HepG2 (cell line): ENCODE measurements around the gene ADAMTS14. TPM values are rescaled to one million over a fixed set of nuclear protein-coding genes. Genes with fewer than 3 reads are reported as not detected.

Source experiments
- ATAC-seq: fragments of 200-7000 bp; cut with Tn5 transposase; 3 replicates; pipeline ENCODE4 v1.9.1; 2020; ENCODE audit warnings: mild to moderate bottlenecking, moderate library complexity
- BruUV-seq: library from RNA; stranded (reverse); fragments of 400-500 nt; replicated peaks from 2 replicates; lab custom pipeline; 2021; lab: Mats Ljungman, UMichigan
- CTCF ChIA-PET: fragments of 300-600 bp; formaldehyde crosslinking; extraction: SDS; loops from one replicate; lab custom pipeline; 2021; ENCODE audit warnings: low total read pairs, inconsistent platforms, low intra/inter-chr PET ratio; lab: Yijun Ruan, JAX
- POLR2A ChIA-PET: fragments of 350-600 bp; sonication (Branson Sonifier 250); formaldehyde crosslinking; loops from one replicate; lab custom pipeline; 2020; ENCODE audit warnings: antibody characterized with exemption, inconsistent platforms; lab: Yijun Ruan, JAX
- DNase-seq: peaks from one replicate; pipeline ENCODE4 v3.0.0-alpha.2; 2015; ENCODE audit warnings: low spot score
- FAIRE-seq: peaks from 3 replicates; lab custom pipeline; 2011; peaks lifted over from hg19 to GRCh38; lab: Jason Lieb, UNC
- H2AFZ ChIP-seq: one replicate; pipeline ENCODE4 v1.6.1; 2011; ENCODE audit warnings: low read length, inconsistent platforms
- H3K27ac ChIP-seq: fragments of 300-600 bp; 3 replicates; pipeline ENCODE4 v1.8.0; 2011; ENCODE audit warnings: mixed run types, mild to moderate bottlenecking, mixed read lengths, low read length, inconsistent platforms; ENCODE audit not compliant: insufficient read depth; ENCODE audit errors: extremely low read length
- H3K27me3 ChIP-seq, 2 experiments: fragments of 200-600 bp in 1 of 2; 2 replicates in 1 of 2; 3 replicates in 1 of 2; pipeline versions ENCODE4 v1.6.0 to v1.8.0; 2011; ENCODE audit warnings: low read length in 2 of 2, mild to moderate bottlenecking in 2 of 2, moderate library complexity in 2 of 2, inconsistent platforms in 1 of 2; ENCODE audit not compliant: insufficient read depth in 2 of 2, control insufficient read depth in 1 of 2
- H3K36me3 ChIP-seq, 2 experiments: fragments of 200-600 bp in 1 of 2; replicated peaks in 1 of 2; 2 replicates in 1 of 2; 3 replicates in 1 of 2; pipeline versions ENCODE4 v1.5.1 to v1.8.0; 2011; ENCODE audit warnings: low read length in 2 of 2, inconsistent platforms in 1 of 2; ENCODE audit not compliant: insufficient read depth in 2 of 2, control insufficient read depth in 1 of 2
- H3K4me1 ChIP-seq: 2 replicates; pipeline ENCODE4 v1.5.1; 2012; ENCODE audit warnings: low read length, inconsistent platforms; ENCODE audit not compliant: insufficient read depth
- H3K4me2 ChIP-seq: 2 replicates; pipeline ENCODE4 v1.6.0; 2011; ENCODE audit warnings: low read depth, low read length, inconsistent platforms
- H3K4me3 ChIP-seq, 3 experiments: fragments of 200-600 bp in 1 of 3; sonication (generic), shearing (Covaris generic) in 1 of 3; replicated peaks in 1 of 3; 2 replicates each; pipeline ENCODE4 v1.5.1; 2011 to 2016; ENCODE audit warnings: low read length in 3 of 3, inconsistent platforms in 2 of 3, low read depth in 2 of 3, mild to moderate bottlenecking in 2 of 3, control low read depth in 1 of 3, mixed read lengths in 1 of 3; ENCODE audit not compliant: insufficient read depth in 1 of 3
- H3K79me2 ChIP-seq: one replicate; pipeline ENCODE4 v1.6.1; 2011; ENCODE audit warnings: low read length, inconsistent platforms; ENCODE audit not compliant: insufficient read depth
- H3K9ac ChIP-seq: 2 replicates; pipeline ENCODE4 v1.6.0; 2011; ENCODE audit warnings: mild to moderate bottlenecking, low read depth, low read length, inconsistent platforms; ENCODE audit not compliant: insufficient read depth
- H3K9me3 ChIP-seq: 2 replicates; pipeline ENCODE4 v1.5.1; 2012; ENCODE audit warnings: mild to moderate bottlenecking, low read length
- H4K20me1 ChIP-seq: 2 replicates; pipeline ENCODE4 v1.6.0; 2011; ENCODE audit warnings: inconsistent platforms, mild to moderate bottlenecking, low read length, moderate library complexity; ENCODE audit not compliant: insufficient read depth
- ATF7-NPFF ChIP-seq: sonication (generic); formaldehyde crosslinking; IDR thresholded peaks from 2 replicates; pipeline ENCODE4 v1.8.1; 2023; ENCODE audit warnings: mild to moderate bottlenecking, low read depth, missing genetic modification reagents, moderate library complexity
- CHD4 ChIP-seq: fragments of 200-600 bp; sonication (generic); IDR thresholded peaks from 2 replicates; pipeline ENCODE4 v1.7.0; 2017; ENCODE audit warnings: mild to moderate bottlenecking, low read length, borderline replicate concordance
- HNF4G ChIP-seq, 2 experiments: sonication (generic) in 1 of 2; formaldehyde crosslinking in 1 of 2; IDR thresholded peaks; 2 replicates each; pipeline versions ENCODE4 v1.4.0 to v1.6.1; 2011 to 2020; ENCODE audit warnings: borderline replicate concordance in 2 of 2, low read depth in 2 of 2, mild to moderate bottlenecking in 2 of 2, low read length in 1 of 2, missing genetic modification reagents in 1 of 2, moderate library complexity in 1 of 2
- THAP11 ChIP-seq: IDR thresholded peaks from 2 replicates; pipeline ENCODE4 v1.6.1; 2016; ENCODE audit warnings: missing biosample characterization, missing genetic modification reagents
- THRA ChIP-seq: sonication (generic); formaldehyde crosslinking; IDR thresholded peaks from 2 replicates; pipeline ENCODE4 v1.4.0; 2020; ENCODE audit warnings: missing genetic modification reagents, borderline replicate concordance
- TRIM22 ChIP-seq: fragments of 450-650 bp; IDR thresholded peaks from 2 replicates; pipeline ENCODE4 v1.6.1; 2017
- XRCC5 ChIP-seq: fragments of 200-400 bp; formaldehyde crosslinking; optimal IDR thresholded peaks from 2 replicates; pipeline ENCODE3; 2017; ENCODE audit warnings: mild to moderate bottlenecking, low read length
- ZFP37 ChIP-seq: sonication (generic); formaldehyde crosslinking; IDR thresholded peaks from 2 replicates; pipeline ENCODE4 v1.4.0; 2020; ENCODE audit warnings: missing genetic modification reagents, borderline replicate concordance
- ZNF180 ChIP-seq: sonication (generic); formaldehyde crosslinking; IDR thresholded peaks from 2 replicates; pipeline ENCODE4 v1.4.0; 2020; ENCODE audit warnings: low read depth, missing genetic modification reagents, borderline replicate concordance
- ZNF225 ChIP-seq: sonication (generic); formaldehyde crosslinking; IDR thresholded peaks from 2 replicates; pipeline ENCODE4 v1.4.0; 2020; ENCODE audit warnings: mild to moderate bottlenecking, missing genetic modification reagents
- ZNF253 ChIP-seq: sonication (generic); formaldehyde crosslinking; IDR thresholded peaks from 2 replicates; pipeline ENCODE4 v1.8.0; 2022; ENCODE audit warnings: mild to moderate bottlenecking, missing genetic modification reagents, borderline replicate concordance
- ZNF790 ChIP-seq: sonication (generic); formaldehyde crosslinking; IDR thresholded peaks from 2 replicates; pipeline ENCODE4 v1.8.0; 2022; ENCODE audit warnings: missing genetic modification reagents, mild to moderate bottlenecking, borderline replicate concordance
- ZNF816 ChIP-seq: sonication (generic); formaldehyde crosslinking; IDR thresholded peaks from 2 replicates; pipeline ENCODE4 v1.8.0; 2022; ENCODE audit warnings: missing genetic modification reagents, mild to moderate bottlenecking, borderline replicate concordance
- WGBS: methylation state at CpG from one replicate; pipeline ENCODE4 v1.1.6; 2017; ENCODE audit warnings: low lambda C conversion rate; 5-methylcytosine and 5-hydroxymethylcytosine counted together
- in situ Hi-C: cut with HindIII; loops from 2 replicates; pipeline ENCODE4 v1.10.0; 2017; ENCODE audit warnings: low pct_unique_long_range_greater_than_20kb; ENCODE audit not compliant: extremely low pct_ligation_motif_present
- intact Hi-C: fragments of 100-400 bp; cut with micrococcal nuclease; formaldehyde crosslinking; loops from one replicate; pipeline ENCODE4 v1.10.0; 2022; ENCODE audit not compliant: unreplicated experiment
- polyA plus RNA-seq, 8 experiments: library from polyadenylated mRNA; depleted of rRNA in 3 of 8; stranded (reverse) in 7 of 8; unstranded in 1 of 8; fragments of >200 nt; fragmentation: Illumina TruSeq in 4 of 8; extraction: Trizol in 4 of 8; gene quantifications; 2 replicates each; pipeline versions ENCODE4 v1.2.1 to v1.2.3, GENCODE V29; 2011 to 2016; ENCODE audit warnings: low read depth in 4 of 8, missing spikeins in 1 of 8, mixed read lengths in 1 of 8; ENCODE audit not compliant: insufficient read depth in 1 of 8
- total RNA-seq, 5 experiments: library from RNA; depleted of rRNA; stranded (reverse); fragments of >200 nt; fragmentation: Illumina TruSeq; extraction: Trizol; gene quantifications; 2 replicates each; pipeline ENCODE4 v1.2.3, GENCODE V29; 2016; ENCODE audit warnings: low read depth in 1 of 5
- TF ChIP-seq, protein P1 (sequence below): sonication (generic); formaldehyde crosslinking; IDR thresholded peaks from 2 replicates; pipeline ENCODE4 v1.4.0; 2020; ENCODE audit warnings: missing genetic modification reagents

The ADAMTS14 gene
- total and polyA plus RNA-seq, 2 of the 13 experiments (the other 11 are each of a cell fraction or from before 2014, with no cell fraction given), result 0.04 to 0.07 TPM

DNA sequence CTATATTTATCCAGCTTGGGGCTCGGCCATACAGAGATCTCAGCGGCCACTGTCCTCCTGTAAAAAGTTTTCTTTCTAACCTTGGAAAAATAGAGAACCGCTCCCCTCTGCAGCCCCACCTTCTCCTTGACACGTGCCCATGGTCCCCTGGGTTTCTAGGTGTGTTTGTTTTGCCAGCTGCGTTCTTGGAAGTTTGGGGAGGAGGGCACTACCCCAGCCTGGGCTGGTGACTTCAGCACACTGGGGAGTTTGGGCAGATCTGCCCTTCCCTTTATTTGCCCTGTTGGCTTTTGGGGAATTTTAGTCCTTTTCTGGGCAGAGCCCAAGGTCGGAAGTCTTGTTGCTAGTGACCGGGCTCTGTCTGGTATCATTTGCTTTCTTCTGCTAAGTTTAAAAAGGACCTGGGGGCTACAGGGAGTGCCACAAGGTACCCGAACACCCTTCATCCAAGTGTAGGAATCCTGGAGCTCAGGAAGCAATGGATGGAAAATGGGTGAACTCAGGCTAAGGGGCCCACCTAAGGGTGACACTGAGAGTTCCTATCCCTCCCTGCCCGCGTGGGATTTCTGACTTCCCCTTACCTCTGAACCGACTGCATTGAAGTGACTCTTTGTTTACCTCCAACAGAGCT is 1.7 kb downstream of the ADAMTS14 start (continued):
- TF ChIP-seq, protein P1, sequence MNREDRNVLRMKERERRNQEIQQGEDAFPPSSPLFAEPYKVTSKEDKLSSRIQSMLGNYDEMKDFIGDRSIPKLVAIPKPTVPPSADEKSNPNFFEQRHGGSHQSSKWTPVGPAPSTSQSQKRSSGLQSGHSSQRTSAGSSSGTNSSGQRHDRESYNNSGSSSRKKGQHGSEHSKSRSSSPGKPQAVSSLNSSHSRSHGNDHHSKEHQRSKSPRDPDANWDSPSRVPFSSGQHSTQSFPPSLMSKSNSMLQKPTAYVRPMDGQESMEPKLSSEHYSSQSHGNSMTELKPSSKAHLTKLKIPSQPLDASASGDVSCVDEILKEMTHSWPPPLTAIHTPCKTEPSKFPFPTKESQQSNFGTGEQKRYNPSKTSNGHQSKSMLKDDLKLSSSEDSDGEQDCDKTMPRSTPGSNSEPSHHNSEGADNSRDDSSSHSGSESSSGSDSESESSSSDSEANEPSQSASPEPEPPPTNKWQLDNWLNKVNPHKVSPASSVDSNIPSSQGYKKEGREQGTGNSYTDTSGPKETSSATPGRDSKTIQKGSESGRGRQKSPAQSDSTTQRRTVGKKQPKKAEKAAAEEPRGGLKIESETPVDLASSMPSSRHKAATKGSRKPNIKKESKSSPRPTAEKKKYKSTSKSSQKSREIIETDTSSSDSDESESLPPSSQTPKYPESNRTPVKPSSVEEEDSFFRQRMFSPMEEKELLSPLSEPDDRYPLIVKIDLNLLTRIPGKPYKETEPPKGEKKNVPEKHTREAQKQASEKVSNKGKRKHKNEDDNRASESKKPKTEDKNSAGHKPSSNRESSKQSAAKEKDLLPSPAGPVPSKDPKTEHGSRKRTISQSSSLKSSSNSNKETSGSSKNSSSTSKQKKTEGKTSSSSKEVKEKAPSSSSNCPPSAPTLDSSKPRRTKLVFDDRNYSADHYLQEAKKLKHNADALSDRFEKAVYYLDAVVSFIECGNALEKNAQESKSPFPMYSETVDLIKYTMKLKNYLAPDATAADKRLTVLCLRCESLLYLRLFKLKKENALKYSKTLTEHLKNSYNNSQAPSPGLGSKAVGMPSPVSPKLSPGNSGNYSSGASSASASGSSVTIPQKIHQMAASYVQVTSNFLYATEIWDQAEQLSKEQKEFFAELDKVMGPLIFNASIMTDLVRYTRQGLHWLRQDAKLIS (CRISPR knock-in tag), result no peak
- no peak for TF ChIP-seq ZNF225

DNA sequence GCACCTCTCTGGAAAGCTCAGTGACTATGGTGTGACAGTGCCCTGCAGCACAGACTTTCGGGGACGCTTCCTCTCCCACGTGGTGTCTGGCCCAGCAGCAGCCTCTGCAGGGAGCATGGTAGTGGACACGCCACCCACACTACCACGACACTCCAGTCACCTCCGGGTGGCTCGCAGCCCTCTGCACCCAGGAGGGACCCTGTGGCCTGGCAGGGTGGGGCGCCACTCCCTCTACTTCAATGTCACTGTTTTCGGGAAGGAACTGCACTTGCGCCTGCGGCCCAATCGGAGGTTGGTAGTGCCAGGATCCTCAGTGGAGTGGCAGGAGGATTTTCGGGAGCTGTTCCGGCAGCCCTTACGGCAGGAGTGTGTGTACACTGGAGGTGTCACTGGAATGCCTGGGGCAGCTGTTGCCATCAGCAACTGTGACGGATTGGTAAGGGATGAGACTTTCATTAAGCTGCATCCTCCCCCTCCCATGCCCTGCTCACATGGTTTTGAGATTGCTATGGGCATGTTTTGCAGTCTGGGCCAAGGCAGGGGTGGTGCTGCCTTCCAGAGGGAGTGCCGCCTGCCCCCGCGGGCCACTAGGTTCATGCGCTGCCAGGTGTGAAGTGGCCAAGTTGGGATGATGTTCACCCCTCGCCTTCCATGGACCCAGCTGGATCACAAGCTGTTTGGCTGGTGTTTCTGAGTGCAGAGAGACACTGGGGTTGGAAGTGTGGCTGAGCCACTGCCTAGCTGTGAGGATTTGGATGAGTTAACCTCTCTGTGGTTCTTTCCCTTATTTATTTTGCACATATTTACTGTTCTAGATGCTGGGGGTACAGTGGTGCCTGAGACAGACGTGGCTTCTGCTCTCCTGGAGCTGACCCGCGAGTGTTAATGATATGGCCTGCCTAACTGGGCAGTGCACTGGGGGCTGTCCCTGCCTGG is 2.5 kb downstream of the ADAMTS14 start:
- ChIA-PET POLR2A (no interaction called here), CTCF (no interaction called here)
- FAIRE-seq, result no peak
- in situ Hi-C loops, result no loop called here
- Histone ChIP-seq H3K36me3 (no peaks in the 10 kb centered on the region), H2AFZ (no peak overlapping the region), H3K27me3 (peaks cover 2 to 21% of the 10 kb centered on the region in 2 experiments), H3K9ac (no peak overlapping the region), H3K79me2 (no peaks in the 10 kb centered on the region), H3K4me3 (no peak overlapping the region), H3K9me3 (no peaks in the 10 kb centered on the region), H3K27ac (no peak overlapping the region), H4K20me1 (no peaks in the 10 kb centered on the region), H3K4me2 (no peak overlapping the region), H3K4me1 (peaks cover 11% of the 10 kb centered on the region)
- 61% methylated on average over 8 of the region's 24 CpGs for WGBS
- no TSS peak for BruUV-seq
- no peak for DNase-seq
- intact Hi-C loops, result loop anchor here (10.0 kb wide), 1 partner anchor 120 kb away; no protein-coding TSS in a partner anchor
- no peak for ATAC-seq
- TF ChIP-seq ZNF790, result no peak
- TF ChIP-seq TRIM22, result no peak
- TF ChIP-seq HNF4G (IDR thresholded peaks at IDR 0.05; ENCODE audit: borderline replicate concordance, low read depth, low read length), result no peak
- no peak for TF ChIP-seq HNF4G (CRISPR knock-in tag; IDR thresholded peaks at IDR 0.05; ENCODE audit: borderline replicate concordance, low read depth)
- no peak for TF ChIP-seq ATF7-NPFF
- TF ChIP-seq CHD4, result no peak
- no peak for TF ChIP-seq ZNF180
- TF ChIP-seq THAP11 (CRISPR knock-in tag), result no peak
- no peak for TF ChIP-seq THRA
- TF ChIP-seq ZNF253, result no peak
- TF ChIP-seq XRCC5, result no peak
- TF ChIP-seq ZNF816 (CRISPR knock-in tag), result no peak
- TF ChIP-seq ZFP37 (CRISPR knock-in tag), result no peak
